Measurements from ENCODE around the gene DNM3.

DNA sequence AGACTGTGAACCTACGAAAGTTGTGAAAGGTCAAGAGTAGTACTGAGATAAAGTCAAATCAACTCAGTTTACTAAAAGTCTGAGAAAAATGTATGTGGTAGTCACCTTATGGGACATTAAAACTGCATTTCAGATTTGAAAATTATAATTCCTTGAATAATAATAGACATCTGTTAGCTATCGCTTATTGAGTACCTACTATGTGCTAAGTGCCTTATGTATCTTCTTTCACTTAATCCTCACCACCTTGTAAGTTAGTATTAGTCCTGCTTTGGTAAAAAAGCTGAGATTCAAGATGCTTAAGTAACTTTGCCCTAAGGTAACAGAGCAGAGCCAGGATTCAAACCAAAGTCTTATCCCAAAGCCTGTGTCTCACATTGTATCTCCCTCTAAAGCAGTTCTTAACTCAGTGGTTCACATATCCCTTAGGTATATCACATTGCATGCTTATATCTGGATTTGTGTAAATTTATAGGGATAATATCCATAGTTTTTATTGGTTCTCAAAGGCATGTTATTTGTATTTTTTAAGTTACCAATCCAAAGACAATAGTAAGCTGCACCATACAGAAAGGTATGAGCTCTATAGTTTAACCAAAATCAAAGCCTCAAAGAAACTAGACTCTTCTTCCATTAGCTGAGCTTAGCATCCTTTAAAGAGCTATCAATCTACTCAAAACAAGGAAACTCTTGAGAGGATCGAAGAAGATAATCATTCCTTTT lies 601.7 kb downstream of the DNM3 start:
- TF ChIP-seq CTCF (IDR thresholded peaks at IDR 0.05) (no peak), EZH2 (IDR thresholded peaks at IDR 0.05; ENCODE audit: borderline replicate concordance, insufficient read depth, low read depth, low read length, poor library complexity, severe bottlenecking) (no peak)
